H1 (cell line): ENCODE results near the gene RCAN3. TPM values are rescaled to one million over a fixed set of nuclear protein-coding genes. Genes with fewer than 3 reads are reported as not detected.

ENCODE experiments used
- CBX5 ChIP-seq: fragments of 300-800, 300-1000 bp; sonication (generic); IDR thresholded peaks from 2 replicates; pipeline ENCODE4 v1.7.1; 2016; ENCODE audit warnings: antibody characterized with exemption, low read length, low read depth
- EZH2 ChIP-seq: fragments of 200-600 bp; sonication (generic); IDR thresholded peaks from 2 replicates; pipeline ENCODE4 v1.7.1; 2012; ENCODE audit warnings: low read depth, mild to moderate bottlenecking, moderate library complexity, low read length, inconsistent platforms; ENCODE audit not compliant: severe bottlenecking
- KDM5A ChIP-seq: fragments of 200-600 bp; IDR thresholded peaks from 2 replicates; pipeline ENCODE4 v1.7.1; 2012; ENCODE audit warnings: mild to moderate bottlenecking, low read length, inconsistent platforms, mixed read lengths
- POLR2A ChIP-seq, 2 experiments: IDR thresholded peaks; 1 replicate in 1 of 2; 2 replicates in 1 of 2; pipeline ENCODE4 v1.6.1; 2011; ENCODE audit warnings: low read depth in 2 of 2, low read length in 2 of 2, mild to moderate bottlenecking in 2 of 2; ENCODE audit errors: control extremely low read depth in 1 of 2
- RAD21 ChIP-seq, 2 experiments: IDR thresholded peaks in 1 of 2; conservative IDR thresholded peaks in 1 of 2; 2 replicates each; pipeline ENCODE4 v1.6.1; 2011; ENCODE audit warnings: low read depth in 2 of 2, low read length in 2 of 2, improper control_type of control experiment in 1 of 2, inconsistent platforms in 1 of 2, mild to moderate bottlenecking in 1 of 2, moderate library complexity in 1 of 2
- RBBP5 ChIP-seq: IDR thresholded peaks from 2 replicates; pipeline ENCODE4 v1.7.1; 2012; ENCODE audit warnings: low read depth, mild to moderate bottlenecking, inconsistent platforms, low read length, moderate library complexity, borderline replicate concordance
- TBP ChIP-seq: IDR thresholded peaks from 2 replicates; pipeline ENCODE4 v1.6.1; 2011; ENCODE audit warnings: low read depth, low read length, improper control_type of control experiment
- polyA plus RNA-seq, 7 experiments: library from polyadenylated mRNA; depleted of rRNA in 3 of 7; stranded (reverse) in 5 of 7; unstranded in 2 of 7; fragments of >200 nt in 5 of 7; fragments of 200-250 nt in 2 of 7; gene quantifications; 1 replicate in 5 of 7; 2 replicates in 1 of 7; 4 replicates in 1 of 7; pipeline versions ENCODE4 v1.2.1 to v1.2.3, GENCODE V29; 2011 to 2013; ENCODE audit warnings: missing spikeins in 2 of 7, mixed read lengths in 2 of 7
- total RNA-seq: library from RNA; stranded (reverse); fragmentation: NEBNext Ultra II Directional; extraction: Animal tissue kit (Norgen Biotek cat#: 25700); gene quantifications from 2 replicates; pipeline ENCODE4 v1.2.1, GENCODE V29; 2021

The RCAN3 gene
- total and polyA plus RNA-seq, 2 of the 8 experiments (the other 6 are each of a cell fraction or from before 2014, with no cell fraction given): 5.6 to 16.6 TPM

- no peak for TF ChIP-seq CBX5
- TF ChIP-seq RBBP5: no peak
- TF ChIP-seq KDM5A: no peak
- TF ChIP-seq EZH2: no peak
- no peak for TF ChIP-seq TBP
- TF ChIP-seq RAD21 (IDR thresholded peaks at IDR 0.05 in 1 of 2, conservative IDR thresholded peaks at IDR 0.05 in 1 of 2; ENCODE audit: low read depth in 2 of 2, low read length in 2 of 2): no peak
- no peak for TF ChIP-seq POLR2A (IDR thresholded peaks at IDR 0.05; ENCODE audit: control extremely low read depth in 1 of 2, low read depth in 2 of 2, low read length in 2 of 2)
Measured at GRCh38 chr1:24481843-24482610, 20.6 kb upstream of the RCAN3 start (continued).
